SK-N-SH treated with all-trans-retinoic acid at 6 μM for 48 hours (cell line): ENCODE data around the gene MLH1.

ENCODE experiments used
- ATAC-seq: fragments of 200-7000 bp; cut with Tn5 transposase; 3 replicates; pipeline ENCODE4 v1.9.1; 2020; ENCODE audit warnings: mild to moderate bottlenecking, moderate library complexity
- BACH2 ChIP-seq: fragments of 250-450 bp; sonication (Bioruptor Pico); IDR thresholded peaks from 2 replicates; pipeline ENCODE4 v1.9.0; 2021; ENCODE audit warnings: mild to moderate bottlenecking, borderline replicate concordance
- CSDC2 ChIP-seq: fragments of 250-450 bp; sonication (Bioruptor Pico); IDR thresholded peaks from 2 replicates; pipeline ENCODE4 v1.5.0; 2020; ENCODE audit warnings: mild to moderate bottlenecking, moderate library complexity
- ESRRG ChIP-seq: fragments of 250-450 bp; sonication (Bioruptor Pico); IDR thresholded peaks from 2 replicates; pipeline ENCODE4 v1.6.1; 2021; ENCODE audit warnings: mild to moderate bottlenecking
- GLIS3 ChIP-seq: fragments of 250-450 bp; sonication (Bioruptor Pico); IDR thresholded peaks from 2 replicates; pipeline ENCODE4 v1.5.0; 2020; ENCODE audit warnings: mild to moderate bottlenecking, moderate library complexity
- ISL1 ChIP-seq: fragments of 250-450 bp; sonication (Bioruptor Pico); IDR thresholded peaks from 2 replicates; pipeline ENCODE4 v2.1.2; 2022; ENCODE audit warnings: mild to moderate bottlenecking, moderate library complexity
- OSR1 ChIP-seq: fragments of 250-450 bp; sonication (Bioruptor Pico); IDR thresholded peaks from 2 replicates; pipeline ENCODE4 v1.8.0; 2022; ENCODE audit warnings: moderate library complexity, mild to moderate bottlenecking, inconsistent platforms
- PATZ1 ChIP-seq: fragments of 250-450 bp; sonication (Bioruptor Pico); IDR thresholded peaks from 2 replicates; pipeline ENCODE4 v1.8.0; 2020; ENCODE audit warnings: mild to moderate bottlenecking, moderate library complexity, borderline replicate concordance
- POU6F1 ChIP-seq: fragments of 250-450 bp; sonication (Bioruptor Pico); IDR thresholded peaks from 2 replicates; pipeline ENCODE4 v1.8.0; 2021; ENCODE audit warnings: low read depth, mild to moderate bottlenecking, moderate library complexity, borderline replicate concordance
- PPARA ChIP-seq: fragments of 250-450 bp; sonication (Bioruptor Pico); IDR thresholded peaks from 2 replicates; pipeline ENCODE4 v1.5.0; 2020; ENCODE audit warnings: mild to moderate bottlenecking, borderline replicate concordance
- RARB ChIP-seq: fragments of 250-450 bp; sonication (Bioruptor Pico); IDR thresholded peaks from 2 replicates; pipeline ENCODE4 v1.8.0; 2021; ENCODE audit warnings: mild to moderate bottlenecking, moderate library complexity
- TCF4 ChIP-seq: fragments of 250-450 bp; sonication (Bioruptor Pico); IDR thresholded peaks from 2 replicates; pipeline ENCODE4 v1.8.0; 2021; ENCODE audit warnings: mild to moderate bottlenecking, moderate library complexity, borderline replicate concordance
- TOX ChIP-seq: fragments of 250-450 bp; sonication (Bioruptor Pico); IDR thresholded peaks from 2 replicates; pipeline ENCODE4 v1.8.0; 2021; ENCODE audit warnings: mild to moderate bottlenecking, moderate library complexity, borderline replicate concordance
- ZC3H10 ChIP-seq: fragments of 250-450 bp; sonication (Bioruptor Pico); IDR thresholded peaks from 2 replicates; pipeline ENCODE4 v1.5.1; 2021; ENCODE audit warnings: mild to moderate bottlenecking, moderate library complexity
- ZNF565 ChIP-seq: fragments of 450-650 bp; formaldehyde crosslinking; conservative IDR thresholded peaks from 2 replicates; pipeline ENCODE4 v1.5.0; 2020; ENCODE audit warnings: low read depth, mild to moderate bottlenecking, moderate library complexity
- ZNF70 ChIP-seq: fragments of 450-650 bp; formaldehyde crosslinking; IDR thresholded peaks from 2 replicates; pipeline ENCODE4 v1.5.0; 2020; ENCODE audit warnings: mild to moderate bottlenecking, moderate library complexity
- ZNF8 ChIP-seq: fragments of 450-650 bp; formaldehyde crosslinking; IDR thresholded peaks from 2 replicates; pipeline ENCODE4 v1.5.0; 2020; ENCODE audit warnings: mild to moderate bottlenecking, moderate library complexity
- TF ChIP-seq, protein P1 (sequence below): fragments of 250-450 bp; sonication (Bioruptor Pico); IDR thresholded peaks from 2 replicates; pipeline ENCODE4 v1.5.1; 2020; ENCODE audit warnings: low read depth, mild to moderate bottlenecking, moderate library complexity
- TF ChIP-seq, protein P2 (sequence below): fragments of 250-450 bp; sonication (Bioruptor Pico); IDR thresholded peaks from 2 replicates; pipeline ENCODE4 v1.5.0; 2020; ENCODE audit warnings: mild to moderate bottlenecking, moderate library complexity

The MLH1 gene

DNA sequence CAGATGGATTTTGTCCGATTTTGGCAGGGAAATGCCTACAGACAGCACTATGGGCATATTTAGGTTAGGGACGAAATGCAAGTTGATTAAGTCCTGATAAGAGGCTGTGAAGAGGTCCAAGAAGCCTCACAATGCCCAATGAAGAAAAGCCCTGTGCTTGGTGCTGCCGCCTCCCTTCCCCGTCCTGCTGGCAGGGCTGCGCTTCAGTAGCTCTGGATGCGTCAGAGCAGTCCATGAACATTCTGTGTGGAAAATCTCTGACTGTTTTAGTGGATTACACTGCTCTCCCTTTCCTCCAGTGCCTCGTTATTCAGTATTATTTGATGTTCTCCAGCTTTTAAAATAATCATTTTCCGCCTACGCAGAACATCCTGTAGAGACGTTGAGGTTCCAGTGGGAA lies 39.6 kb downstream of the MLH1 start:
- TF ChIP-seq POU6F1 (CRISPR knock-in tag) = no peak
- no peak for TF ChIP-seq ZNF70 (CRISPR knock-in tag)
- no peak for TF ChIP-seq ZC3H10 (CRISPR knock-in tag)
- TF ChIP-seq ESRRG = no peak
- TF ChIP-seq ISL1 (CRISPR knock-in tag) = no peak
- no peak for TF ChIP-seq PPARA (CRISPR knock-in tag)
- no peak for TF ChIP-seq OSR1
- TF ChIP-seq ZNF8 (CRISPR knock-in tag) = no peak
- TF ChIP-seq, protein P1, sequence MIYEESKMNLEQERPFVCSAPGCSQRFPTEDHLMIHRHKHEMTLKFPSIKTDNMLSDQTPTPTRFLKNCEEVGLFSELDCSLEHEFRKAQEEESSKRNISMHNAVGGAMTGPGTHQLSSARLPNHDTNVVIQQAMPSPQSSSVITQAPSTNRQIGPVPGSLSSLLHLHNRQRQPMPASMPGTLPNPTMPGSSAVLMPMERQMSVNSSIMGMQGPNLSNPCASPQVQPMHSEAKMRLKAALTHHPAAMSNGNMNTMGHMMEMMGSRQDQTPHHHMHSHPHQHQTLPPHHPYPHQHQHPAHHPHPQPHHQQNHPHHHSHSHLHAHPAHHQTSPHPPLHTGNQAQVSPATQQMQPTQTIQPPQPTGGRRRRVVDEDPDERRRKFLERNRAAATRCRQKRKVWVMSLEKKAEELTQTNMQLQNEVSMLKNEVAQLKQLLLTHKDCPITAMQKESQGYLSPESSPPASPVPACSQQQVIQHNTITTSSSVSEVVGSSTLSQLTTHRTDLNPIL (CRISPR knock-in tag) = no peak
- TF ChIP-seq TOX (CRISPR knock-in tag) = no peak
- TF ChIP-seq GLIS3 (CRISPR knock-in tag) = no peak
- TF ChIP-seq ZNF565 (CRISPR knock-in tag) = no peak
- no peak for TF ChIP-seq TCF4 (CRISPR knock-in tag)
- TF ChIP-seq BACH2 (CRISPR knock-in tag) = no peak
- TF ChIP-seq, protein P2, sequence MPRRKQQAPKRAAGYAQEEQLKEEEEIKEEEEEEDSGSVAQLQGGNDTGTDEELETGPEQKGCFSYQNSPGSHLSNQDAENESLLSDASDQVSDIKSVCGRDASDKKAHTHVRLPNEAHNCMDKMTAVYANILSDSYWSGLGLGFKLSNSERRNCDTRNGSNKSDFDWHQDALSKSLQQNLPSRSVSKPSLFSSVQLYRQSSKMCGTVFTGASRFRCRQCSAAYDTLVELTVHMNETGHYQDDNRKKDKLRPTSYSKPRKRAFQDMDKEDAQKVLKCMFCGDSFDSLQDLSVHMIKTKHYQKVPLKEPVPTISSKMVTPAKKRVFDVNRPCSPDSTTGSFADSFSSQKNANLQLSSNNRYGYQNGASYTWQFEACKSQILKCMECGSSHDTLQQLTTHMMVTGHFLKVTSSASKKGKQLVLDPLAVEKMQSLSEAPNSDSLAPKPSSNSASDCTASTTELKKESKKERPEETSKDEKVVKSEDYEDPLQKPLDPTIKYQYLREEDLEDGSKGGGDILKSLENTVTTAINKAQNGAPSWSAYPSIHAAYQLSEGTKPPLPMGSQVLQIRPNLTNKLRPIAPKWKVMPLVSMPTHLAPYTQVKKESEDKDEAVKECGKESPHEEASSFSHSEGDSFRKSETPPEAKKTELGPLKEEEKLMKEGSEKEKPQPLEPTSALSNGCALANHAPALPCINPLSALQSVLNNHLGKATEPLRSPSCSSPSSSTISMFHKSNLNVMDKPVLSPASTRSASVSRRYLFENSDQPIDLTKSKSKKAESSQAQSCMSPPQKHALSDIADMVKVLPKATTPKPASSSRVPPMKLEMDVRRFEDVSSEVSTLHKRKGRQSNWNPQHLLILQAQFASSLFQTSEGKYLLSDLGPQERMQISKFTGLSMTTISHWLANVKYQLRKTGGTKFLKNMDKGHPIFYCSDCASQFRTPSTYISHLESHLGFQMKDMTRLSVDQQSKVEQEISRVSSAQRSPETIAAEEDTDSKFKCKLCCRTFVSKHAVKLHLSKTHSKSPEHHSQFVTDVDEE (CRISPR knock-in tag) = no peak
- ATAC-seq = no peak

- no peak for ATAC-seq
- TF ChIP-seq CSDC2 (CRISPR knock-in tag) (no peak), TOX (CRISPR knock-in tag) (no peak), ZC3H10 (CRISPR knock-in tag) (no peak), PATZ1 (CRISPR knock-in tag) (no peak), BACH2 (CRISPR knock-in tag) (no peak), ZNF70 (CRISPR knock-in tag) (no peak), RARB (CRISPR knock-in tag) (no peak), ZNF565 (CRISPR knock-in tag) (no peak)
These were observed 44.0 kb downstream of the MLH1 start for GRCh38 chr3:37037352-37037751.

DNA sequence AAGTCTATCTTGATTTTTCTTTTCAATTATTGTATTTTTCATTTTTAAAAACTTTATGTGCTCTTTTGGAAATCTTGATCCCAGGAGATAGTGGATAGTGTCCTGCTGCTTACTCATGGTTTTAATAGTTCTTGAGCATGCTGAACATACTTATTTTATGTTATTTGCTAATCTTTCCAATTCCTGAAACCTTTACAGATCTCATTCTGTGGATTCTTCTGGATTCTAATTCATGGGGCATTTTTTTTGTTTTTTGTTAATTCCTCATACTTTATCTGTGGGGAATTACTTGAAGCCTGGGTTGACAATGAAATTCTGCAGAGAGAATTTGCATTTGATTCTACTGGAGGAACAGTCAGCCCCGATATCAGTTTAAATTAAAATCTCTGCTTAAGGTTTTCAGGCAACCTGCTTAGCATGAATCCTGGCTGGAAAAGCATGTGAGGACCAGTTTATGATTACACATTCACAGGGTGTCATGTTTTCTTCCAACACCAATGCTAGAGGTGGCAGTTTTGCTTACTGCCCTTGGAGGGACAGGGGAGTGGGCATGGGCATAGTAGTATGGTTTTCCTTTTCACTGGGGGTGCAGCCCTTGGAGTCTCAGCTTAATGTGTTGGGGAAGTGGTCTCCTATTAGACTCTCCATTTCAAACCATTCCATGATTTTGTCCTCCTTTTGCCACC lies 46.0 kb downstream of the MLH1 start:
- no peak for ATAC-seq
- TF ChIP-seq RARB (CRISPR knock-in tag) = no peak
- TF ChIP-seq PATZ1 (CRISPR knock-in tag) = no peak
- no peak for TF ChIP-seq TOX (CRISPR knock-in tag)
- no peak for TF ChIP-seq OSR1
